ENCODE measurements around the gene NADK. TPM values are rescaled to one million over a fixed set of nuclear protein-coding genes. Genes with fewer than 3 reads are reported as not detected.

The NADK gene
- 10 to 100 TPM; 26.5 to 51.5 TPM for total RNA-seq

- Histone ChIP-seq H3K27ac (peak within 1 kb of the TSS; percentile 95), H3K27me3 (no peaks in the 10 kb centered on the region), H3K9me3 (no peaks in the 10 kb centered on the region), H3K36me3 (no peaks in the 10 kb centered on the region), H3K4me1 (peaks cover 0 to 77% of the 10 kb centered on the region in 2 donors), H3K4me3 (peak within 1 kb of the TSS; percentile 77 to 92)
- no peak for DNase-seq (ENCODE audit: low spot score)
- no peak for TF ChIP-seq CTCF (IDR thresholded peaks at IDR 0.05)
These were observed at the start of gene NADK for GRCh38 chr1:1777950-1778662. NADK (minus strand) TSS chr1:1778470; CDS start chr1:1765406, 13,064 bp downstream.

- TF ChIP-seq CTCF (IDR thresholded peaks at IDR 0.05): no peak
- peaks cover 21% of the 10 kb centered on the region for H3K36me3 ChIP-seq
These were observed 49.0 kb upstream of the NADK start for GRCh38 chr1:1827089-1827848.

GRCh38 chr1:1826356-1827088 is 48.3 kb upstream of the NADK start:
- Histone ChIP-seq H3K9me3 (no peaks in the 10 kb centered on the region), H3K27ac (no peak overlapping the region), H3K36me3 (peaks cover 23% of the 10 kb centered on the region), H3K4me1 (no peaks in the 10 kb centered on the region), H3K4me3 (no peak overlapping the region), H3K27me3 (no peaks in the 10 kb centered on the region)
- no peak for DNase-seq (ENCODE audit: low spot score)
- no peak for TF ChIP-seq CTCF (IDR thresholded peaks at IDR 0.05)

More at GRCh38 chr1:1827089-1827848, 49.0 kb upstream of the NADK start:
- Histone ChIP-seq H3K27ac (no peak overlapping the region), H3K27me3 (no peaks in the 10 kb centered on the region), H3K4me3 (no peak overlapping the region), H3K4me1 (peaks cover 0 to 3% of the 10 kb centered on the region in 2 donors), H3K9me3 (no peaks in the 10 kb centered on the region)
- no peak for DNase-seq (ENCODE audit: low spot score)

GRCh38 chr1:1825217-1825616 is 46.9 kb upstream of the NADK start:
- no peak for DNase-seq (ENCODE audit: low spot score)
- H3K4me1 ChIP-seq: no peaks in the 10 kb centered on the region
- H3K36me3 ChIP-seq: peaks cover 25% of the 10 kb centered on the region
- no peaks in the 10 kb centered on the region for H3K9me3 ChIP-seq
- H3K27me3 ChIP-seq: no peaks in the 10 kb centered on the region
- no peak for TF ChIP-seq CTCF (IDR thresholded peaks at IDR 0.05)
- no peak overlapping the region for H3K4me3 ChIP-seq
- no peak overlapping the region for H3K27ac ChIP-seq

GRCh38 chr1:1819762-1820161 is 41.5 kb upstream of the NADK start:
- Histone ChIP-seq H3K27me3 (no peaks in the 10 kb centered on the region), H3K9me3 (no peaks in the 10 kb centered on the region), H3K27ac (no peak overlapping the region), H3K36me3 (peaks cover 43% of the 10 kb centered on the region), H3K4me3 (no peak overlapping the region), H3K4me1 (no peaks in the 10 kb centered on the region)
- no peak for TF ChIP-seq CTCF (IDR thresholded peaks at IDR 0.05)
- no peak for DNase-seq (ENCODE audit: low spot score)

All from right atrium auricular region (tissue), 2 donors.